PC-3 (cell line): Measurements from ENCODE around the gene CDKN1B. TPM values are rescaled to one million over a fixed set of nuclear protein-coding genes. Genes with fewer than 3 reads are reported as not detected.

Experiments used
- ATAC-seq: fragments of 200-7000 bp; cut with Tn5 transposase; 2 replicates; pipeline ENCODE4 v1.9.1; 2020; ENCODE audit warnings: mild to moderate bottlenecking, moderate library complexity
- BruUV-seq: library from RNA; stranded (reverse); fragments of 400-500 nt; replicated peaks from 2 replicates; lab custom pipeline; 2021; lab: Mats Ljungman, UMichigan
- CTCF ChIA-PET: fragments of 300-600 bp; sonication (Branson Sonifier 250); formaldehyde crosslinking; loops from one replicate; lab custom pipeline; 2022; ENCODE audit warnings: antibody characterized with exemption; lab: Charles Lee
- POLR2A ChIA-PET: fragments of 300-600 bp; sonication (Branson Sonifier 250); formaldehyde crosslinking; loops from one replicate; lab custom pipeline; 2022; ENCODE audit warnings: antibody characterized with exemption; ENCODE audit not compliant: unreplicated experiment; lab: Charles Lee
- DNase-seq: peaks from one replicate; pipeline ENCODE4 v3.0.0-alpha.2; 2015
- H2AFZ ChIP-seq: fragments of 300-600 bp; sonication (generic); 2 replicates; pipeline ENCODE4 v1.6.0; 2016; ENCODE audit warnings: antibody characterized with exemption, low read length
- H3F3A ChIP-seq: fragments of 300-600 bp; sonication (generic); one replicate; pipeline ENCODE4 v1.6.0; 2017; ENCODE audit warnings: antibody characterized with exemption, low read length, control low read depth, mild to moderate bottlenecking; ENCODE audit not compliant: unreplicated experiment
- H3K27ac ChIP-seq: fragments of 300-600 bp; sonication (generic); 2 replicates; pipeline ENCODE4 v1.5.1; 2016; ENCODE audit warnings: mild to moderate bottlenecking, low read length
- H3K27me3 ChIP-seq: fragments of 300-600 bp; sonication (generic); 2 replicates; pipeline ENCODE4 v1.6.1; 2016; ENCODE audit warnings: low read length, mixed read lengths
- H3K36me3 ChIP-seq: fragments of 300-600 bp; sonication (generic); 2 replicates; pipeline ENCODE4 v1.6.1; 2016; ENCODE audit warnings: low read depth, mixed run types, low read length, mixed read lengths
- H3K4me1 ChIP-seq: fragments of 300-600 bp; sonication (generic); 2 replicates; pipeline ENCODE4 v1.5.1; 2016; ENCODE audit warnings: low read length; ENCODE audit not compliant: insufficient read depth
- H3K4me2 ChIP-seq: fragments of 300-600 bp; sonication (generic); 2 replicates; pipeline ENCODE4 v1.6.0; 2016; ENCODE audit warnings: low read length
- H3K4me3 ChIP-seq: fragments of 300-600 bp; sonication (generic); 2 replicates; pipeline ENCODE4 v1.5.1; 2016; ENCODE audit warnings: mild to moderate bottlenecking, low read length, mixed read lengths
- H3K79me2 ChIP-seq: fragments of 300-600 bp; sonication (generic); 2 replicates; pipeline ENCODE4 v1.6.1; 2017; ENCODE audit warnings: low read length, mixed read lengths
- H3K9ac ChIP-seq: fragments of 300-600 bp; sonication (generic); 2 replicates; pipeline ENCODE4 v1.6.0; 2016; ENCODE audit warnings: mild to moderate bottlenecking, low read length
- H3K9me2 ChIP-seq: fragments of 300-600 bp; sonication (generic); replicated peaks from 2 replicates; pipeline ENCODE4 v1.6.1; 2016; ENCODE audit warnings: mixed run types, low read length, mixed read lengths
- H3K9me3 ChIP-seq: fragments of 300-600 bp; sonication (generic); 2 replicates; pipeline ENCODE4 v1.6.1; 2016; ENCODE audit warnings: low read length, mixed read lengths
- H4K20me1 ChIP-seq: fragments of 300-600 bp; sonication (generic); 2 replicates; pipeline ENCODE4 v1.6.1; 2016; ENCODE audit warnings: low read length, mixed read lengths
- CTCF ChIP-seq: fragments of 300-600 bp; sonication (generic); conservative IDR thresholded peaks from 2 replicates; pipeline ENCODE4 v1.5.1; 2017; ENCODE audit warnings: antibody characterized with exemption, low read depth, mild to moderate bottlenecking, low read length
- EZH2 ChIP-seq: fragments of 300-600 bp; sonication (generic); IDR thresholded peaks from one replicate; pipeline ENCODE4 v1.6.1; 2017; ENCODE audit warnings: antibody characterized with exemption, mild to moderate bottlenecking, low read length; ENCODE audit not compliant: unreplicated experiment
- EZH2phosphoT487 ChIP-seq: fragments of 300-600 bp; sonication (generic); IDR thresholded peaks from 2 replicates; pipeline ENCODE4 v1.6.1; 2018; ENCODE audit warnings: mild to moderate bottlenecking, antibody characterized with exemption, low read length, borderline replicate concordance
- intact Hi-C: fragments of 100-400 bp; cut with micrococcal nuclease; formaldehyde crosslinking; loops from 2 replicates; pipeline ENCODE4 v1.9.0; 2023
- total RNA-seq: library from RNA; depleted of rRNA; stranded (reverse); fragments of >200 nt; gene quantifications from 2 replicates; pipeline ENCODE4 v1.2.3, GENCODE V29; 2014

CDKN1B gene
- total RNA-seq, 1 experiment from 2014 or later: 29.2 TPM

- ChIA-PET POLR2A (no interaction called here), CTCF (no interaction called here)
- H3K4me1 ChIP-seq: peaks cover 15% of the 10 kb centered on the region
- H3K4me3 ChIP-seq: no peak overlapping the region
- intact Hi-C loops: loop anchor here (5.0 kb wide), 2 partner anchors 44 to 364 kb away; no protein-coding TSS in a partner anchor
- H3K27ac ChIP-seq: no peak overlapping the region
- H3K27me3 ChIP-seq: no peaks in the 10 kb centered on the region
- no peak overlapping the region for H2AFZ ChIP-seq
- no TSS peak for BruUV-seq
- H3K79me2 ChIP-seq: no peaks in the 10 kb centered on the region
- TF ChIP-seq EZH2: no peak
- TF ChIP-seq CTCF: no peak
- no peak for TF ChIP-seq EZH2phosphoT487
- H3K36me3 ChIP-seq: no peaks in the 10 kb centered on the region
- no peaks in the 10 kb centered on the region for H4K20me1 ChIP-seq
- no peak overlapping the region for H3K4me2 ChIP-seq
- ATAC-seq: no peak
- DNase-seq: no peak
- H3K9me3 ChIP-seq: no peaks in the 10 kb centered on the region
- H3F3A ChIP-seq: no peaks in the 10 kb centered on the region
- no peaks in the 10 kb centered on the region for H3K9me2 ChIP-seq
- H3K9ac ChIP-seq: no peak overlapping the region
These were observed 15.7 kb upstream of the CDKN1B start for GRCh38 chr12:12701457-12701856.

GRCh38 chr12:12704593-12705230, 12.5 kb upstream of the CDKN1B start:
- DNase-seq: peak; percentile 89
- Histone ChIP-seq H3K79me2 (no peaks in the 10 kb centered on the region), H3K4me2 (0 out of 2 replicates have a peak overlapping the region, but pooled peaks have one; percentile 35), H3K9me2 (no peaks in the 10 kb centered on the region), H2AFZ (no peak overlapping the region), H3K9ac (peak overlapping the region; percentile 38), H3K27me3 (no peaks in the 10 kb centered on the region), H4K20me1 (no peaks in the 10 kb centered on the region), H3K4me1 (peaks cover 5% of the 10 kb centered on the region), H3K9me3 (no peaks in the 10 kb centered on the region), H3K36me3 (no peaks in the 10 kb centered on the region), H3K4me3 (no peak overlapping the region), H3K27ac (peak overlapping the region; percentile 17; the same call in 1 of the 2 replicates), H3F3A (no peaks in the 10 kb centered on the region)
- ATAC-seq: peak; percentile 97
- POLR2A ChIA-PET: no interaction called here
- BruUV-seq: no TSS peak
- TF ChIP-seq EZH2: no peak
- peak; percentile 97 for TF ChIP-seq CTCF
- CTCF ChIA-PET: interaction anchor here (0.6 to 1.0 kb wide), 2 partner anchors 33 to 328 kb away, joined by 3 to 4 read pairs; no protein-coding TSS in a partner anchor
- intact Hi-C loops: loop anchor here (1.0 to 5.0 kb wide), 6 partner anchors 47 to 622 kb away; no protein-coding TSS in a partner anchor
